H9 (cell line): ENCODE data around the gene KIF3B. TPM values are rescaled to one million over a fixed set of nuclear protein-coding genes. Genes with fewer than 3 reads are reported as not detected.

Source experiments
- DNase-seq: peaks from one replicate; pipeline ENCODE4 v3.0.0-alpha.2; 2017
- H2AFZ ChIP-seq: one replicate; pipeline ENCODE4 v1.6.1; 2013; ENCODE audit warnings: mild to moderate bottlenecking, low read length, control low read depth, moderate library complexity
- H2AK5ac ChIP-seq: 2 replicates; pipeline ENCODE4 v1.6.1; 2013; ENCODE audit warnings: low read length, control low read depth, mixed read lengths; ENCODE audit not compliant: insufficient read length
- H2BK120ac ChIP-seq: one replicate; pipeline ENCODE4 v1.6.1; 2013; ENCODE audit warnings: low read depth, mild to moderate bottlenecking, low read length, control low read depth, inconsistent platforms; ENCODE audit not compliant: poor library complexity, severe bottlenecking
- H2BK12ac ChIP-seq: 2 replicates; pipeline ENCODE4 v1.6.1; 2013; ENCODE audit warnings: low read length, control low read depth, mixed read lengths, low read depth; ENCODE audit not compliant: insufficient read length
- H2BK15ac ChIP-seq: 2 replicates; pipeline ENCODE4 v1.6.1; 2013; ENCODE audit warnings: low read depth, low read length, control low read depth
- H2BK20ac ChIP-seq: one replicate; pipeline ENCODE4 v1.6.1; 2013; ENCODE audit warnings: low read depth, mild to moderate bottlenecking, low read length, control low read depth, inconsistent platforms; ENCODE audit not compliant: poor library complexity, severe bottlenecking
- H2BK5ac ChIP-seq: 2 replicates; pipeline ENCODE4 v1.6.1; 2013; ENCODE audit warnings: low read length, control low read depth, mixed read lengths; ENCODE audit not compliant: insufficient read length
- H3K14ac ChIP-seq: 2 replicates; pipeline ENCODE4 v1.6.1; 2013; ENCODE audit warnings: low read length, control low read depth; ENCODE audit not compliant: insufficient read depth
- H3K18ac ChIP-seq: 2 replicates; pipeline ENCODE4 v1.6.1; 2013; ENCODE audit warnings: low read depth, mild to moderate bottlenecking, mixed read lengths, low read length, control low read depth; ENCODE audit not compliant: insufficient read length
- H3K23ac ChIP-seq: 2 replicates; pipeline ENCODE4 v1.6.1; 2013; ENCODE audit warnings: low read length, control low read depth, mixed read lengths, low read depth; ENCODE audit not compliant: insufficient read length
- H3K23me2 ChIP-seq: 2 replicates; pipeline ENCODE4 v1.6.1; 2013; ENCODE audit warnings: low read depth, mild to moderate bottlenecking, mixed read lengths, low read length, control low read depth; ENCODE audit not compliant: insufficient read length, poor library complexity, severe bottlenecking
- H3K27ac ChIP-seq: 2 replicates; pipeline ENCODE4 v1.5.1; 2013; ENCODE audit warnings: low read length, control low read depth, mixed read lengths, low read depth; ENCODE audit not compliant: insufficient read length
- H3K27me3 ChIP-seq: 2 replicates; pipeline ENCODE4 v1.6.1; 2013; ENCODE audit warnings: low read length, control low read depth, inconsistent platforms; ENCODE audit not compliant: insufficient read depth
- H3K4ac ChIP-seq: 2 replicates; pipeline ENCODE4 v1.6.1; 2013; ENCODE audit warnings: low read depth, mild to moderate bottlenecking, control low read depth, inconsistent platforms, low read length, moderate library complexity
- H3K4me1 ChIP-seq: 2 replicates; pipeline ENCODE4 v1.6.1; 2013; ENCODE audit warnings: low read length, control low read depth, inconsistent platforms; ENCODE audit not compliant: insufficient read depth
- H3K4me2 ChIP-seq: 2 replicates; pipeline ENCODE4 v1.6.1; 2013; ENCODE audit warnings: low read length, control low read depth, mixed read lengths; ENCODE audit not compliant: insufficient read length, insufficient read depth
- H3K56ac ChIP-seq: 2 replicates; pipeline ENCODE4 v1.6.1; 2013; ENCODE audit warnings: low read depth, mild to moderate bottlenecking, mixed read lengths, low read length, control low read depth; ENCODE audit not compliant: insufficient read length
- H3K79me1 ChIP-seq: 2 replicates; pipeline ENCODE4 v1.6.1; 2013; ENCODE audit warnings: low read depth, mild to moderate bottlenecking, moderate library complexity, low read length, control low read depth, inconsistent platforms; ENCODE audit not compliant: insufficient read depth, poor library complexity, severe bottlenecking
- H3K79me2 ChIP-seq: 2 replicates; pipeline ENCODE4 v1.6.1; 2013; ENCODE audit warnings: low read length, control low read depth, inconsistent platforms; ENCODE audit not compliant: insufficient read depth
- H3K9ac ChIP-seq: 2 replicates; pipeline ENCODE4 v1.6.1; 2013; ENCODE audit warnings: low read length, control low read depth, mixed read lengths; ENCODE audit not compliant: insufficient read length; ENCODE audit errors: extremely low read depth
- H3K9me3 ChIP-seq: one replicate; pipeline ENCODE4 v1.6.1; 2013; ENCODE audit warnings: low read depth, low read length, inconsistent platforms; ENCODE audit not compliant: control insufficient read depth
- H3T11ph ChIP-seq: one replicate; pipeline ENCODE4 v1.6.1; 2013; ENCODE audit warnings: mild to moderate bottlenecking, low read length, control low read depth, inconsistent platforms
- H4K20me1 ChIP-seq: one replicate; pipeline ENCODE4 v1.6.1; 2013; ENCODE audit not compliant: control insufficient read depth, insufficient read length, insufficient read depth
- H4K5ac ChIP-seq: 2 replicates; pipeline ENCODE4 v1.6.1; 2013; ENCODE audit warnings: low read depth, mild to moderate bottlenecking, mixed read lengths, low read length, control low read depth; ENCODE audit not compliant: insufficient read length
- H4K8ac ChIP-seq: replicated peaks from 2 replicates; pipeline ENCODE4 v1.6.1; 2013; ENCODE audit warnings: low read length, control low read depth, mixed read lengths, low read depth; ENCODE audit not compliant: insufficient read length
- H4K91ac ChIP-seq: 2 replicates; pipeline ENCODE4 v1.6.1; 2013; ENCODE audit warnings: low read depth, mild to moderate bottlenecking, moderate library complexity, mixed read lengths, low read length, control low read depth; ENCODE audit not compliant: insufficient read length
- H3K27ac Mint-ChIP-seq, 3 experiments: 2 replicates in 2 of 3; 3 replicates in 1 of 3; pipeline ENCODE4 v1.8.0; 2020 to 2021; ENCODE audit warnings: mixed read lengths in 3 of 3, mild to moderate bottlenecking in 1 of 3, moderate library complexity in 1 of 3
- H3K27me3 Mint-ChIP-seq: 2 replicates; pipeline ENCODE4 v1.8.0; 2021; ENCODE audit warnings: low read depth, mild to moderate bottlenecking, moderate library complexity, mixed read lengths
- H3K36me3 Mint-ChIP-seq, 3 experiments: 2 replicates in 2 of 3; 3 replicates in 1 of 3; pipeline ENCODE4 v1.8.0; 2020 to 2021; ENCODE audit warnings: low read depth in 3 of 3, mixed read lengths in 3 of 3; ENCODE audit not compliant: insufficient read depth in 1 of 3
- H3K4me1 Mint-ChIP-seq, 2 experiments: 2 replicates each; pipeline ENCODE4 v1.8.0; 2020; ENCODE audit warnings: mixed read lengths in 2 of 2
- H3K4me3 Mint-ChIP-seq, 2 experiments: 2 replicates in 1 of 2; 3 replicates in 1 of 2; pipeline ENCODE4 v1.8.0; 2020 to 2021; ENCODE audit warnings: mild to moderate bottlenecking in 2 of 2, mixed read lengths in 2 of 2, moderate library complexity in 1 of 2
- H3K9me3 Mint-ChIP-seq, 2 experiments: 2 replicates in 1 of 2; 3 replicates in 1 of 2; pipeline ENCODE4 v1.8.0; 2020; ENCODE audit warnings: mild to moderate bottlenecking in 2 of 2, mixed read lengths in 2 of 2, moderate library complexity in 1 of 2
- CTCF ChIP-seq: fragments of 200-600 bp; sonication (generic); conservative IDR thresholded peaks from 3 replicates; pipeline ENCODE4 v1.8.0; 2021; ENCODE audit warnings: antibody characterized with exemption, mild to moderate bottlenecking
- WGBS: extraction: QIAGEN DNeasy Blood & Tissue Kit; methylation state at CpG from one replicate; pipeline ENCODE4 v1.1.7; 2013; ENCODE audit warnings: missing lambda C conversion rate, low lambda C conversion rate, mixed read lengths; ENCODE audit not compliant: insufficient read length; ENCODE audit errors: extremely low coverage; 5-methylcytosine and 5-hydroxymethylcytosine counted together
- total RNA-seq: library from RNA; stranded (reverse); gene quantifications from 2 replicates; pipeline ENCODE4 v1.2.1, GENCODE V29; 2021

The KIF3B gene
- total RNA-seq, 1 experiment from 2014 or later, result 29.7 TPM

- H2BK5ac ChIP-seq, result no peak overlapping the region
- H2AFZ ChIP-seq, result no peak overlapping the region
- Mint-ChIP-seq H3K4me1 (no peaks in the 10 kb centered on the region), H3K36me3 (peaks cover 2 to 37% (median 25%) of the 10 kb centered on the region in 3 experiments; a peak in 6 of 7 replicates), H3K4me3 (no peak overlapping the region), H3K27me3 (no peaks in the 10 kb centered on the region), H3K27ac (no peak overlapping the region), H3K9me3 (no peaks in the 10 kb centered on the region)
- H2BK20ac ChIP-seq, result no peak overlapping the region
- H3K27ac ChIP-seq, result no peak overlapping the region
- H3K4me1 ChIP-seq, result no peaks in the 10 kb centered on the region
- H3K18ac ChIP-seq, result no peak overlapping the region
- H4K91ac ChIP-seq, result no peak overlapping the region
- DNase-seq, result no peak
- H3K79me1 ChIP-seq, result no peaks in the 10 kb centered on the region
- no peak overlapping the region for H3T11ph ChIP-seq
- no peak for TF ChIP-seq CTCF
- no peaks in the 10 kb centered on the region for H4K20me1 ChIP-seq
- H3K4ac ChIP-seq, result no peak overlapping the region
- no peak overlapping the region for H2AK5ac ChIP-seq
- H2BK120ac ChIP-seq, result no peak overlapping the region
- no peaks in the 10 kb centered on the region for H3K23me2 ChIP-seq
- no peak overlapping the region for H2BK12ac ChIP-seq
- H3K4me2 ChIP-seq, result no peak overlapping the region
- H3K9me3 ChIP-seq, result no peaks in the 10 kb centered on the region
- H3K27me3 ChIP-seq, result no peaks in the 10 kb centered on the region
- H3K14ac ChIP-seq, result no peak overlapping the region
- H2BK15ac ChIP-seq, result no peak overlapping the region
- H4K5ac ChIP-seq, result no peak overlapping the region
- no peaks in the 10 kb centered on the region for H3K79me2 ChIP-seq
- H3K9ac ChIP-seq, result no peak overlapping the region
- WGBS, result no CpG with 5 or more reads among the region's 3 CpGs
- H3K56ac ChIP-seq, result no peak overlapping the region
- no peak overlapping the region for H4K8ac ChIP-seq
- H3K23ac ChIP-seq, result no peak overlapping the region
Measured at GRCh38 chr20:32312718-32313424, 35.4 kb downstream of the KIF3B start.
